GM19328 (cell line): ENCODE measurements around the gene OBSCN.

ENCODE experiments used
- ATAC-seq: cut with Tn5 transposase; IDR thresholded peaks from one replicate; pipeline ENCODE4 v1.9.1; 2021; ENCODE audit warnings: mild to moderate bottlenecking, moderate library complexity; ENCODE audit not compliant: unreplicated experiment

Gene OBSCN

GRCh38 chr1:228285661-228286504 is 78.0 kb downstream of the OBSCN start:
- ATAC-seq = no peak

- ATAC-seq = no peak
Measured at GRCh38 chr1:228286505-228287417, 78.9 kb downstream of the OBSCN start.

- no peak for ATAC-seq
Measured at GRCh38 chr1:228287541-228288425, 79.9 kb downstream of the OBSCN start.

- no peak for ATAC-seq
Measured at GRCh38 chr1:228288536-228289238, 80.8 kb downstream of the OBSCN start.

- ATAC-seq = no peak
Measured at GRCh38 chr1:228289239-228289849, 81.5 kb downstream of the OBSCN start.

GRCh38 chr1:228289996-228290881 is 82.4 kb downstream of the OBSCN start:
- no peak for ATAC-seq

GRCh38 chr1:228291906-228292608 is 84.2 kb downstream of the OBSCN start:
- no peak for ATAC-seq

- no peak for ATAC-seq
Measured at GRCh38 chr1:228292609-228292911, 84.7 kb downstream of the OBSCN start.

- ATAC-seq = no peak
Measured at GRCh38 chr1:228293393-228293792, 85.5 kb downstream of the OBSCN start.

GRCh38 chr1:228293816-228294500 is 86.1 kb downstream of the OBSCN start:
- ATAC-seq = no peak

GRCh38 chr1:228294717-228295116 is 86.9 kb downstream of the OBSCN start:
- ATAC-seq = no peak

GRCh38 chr1:228295201-228295600 is 87.4 kb downstream of the OBSCN start:
- no peak for ATAC-seq

- ATAC-seq = no peak
Measured at GRCh38 chr1:228295981-228296380, 88.1 kb downstream of the OBSCN start.

- no peak for ATAC-seq
Measured at GRCh38 chr1:228297242-228297641, 89.4 kb downstream of the OBSCN start.

- ATAC-seq = no peak
Measured at GRCh38 chr1:228297822-228298221, 90.0 kb downstream of the OBSCN start.

GRCh38 chr1:228298471-228298870 is 90.6 kb downstream of the OBSCN start:
- no peak for ATAC-seq

GRCh38 chr1:228299211-228299610 is 91.4 kb downstream of the OBSCN start:
- ATAC-seq = no peak

- no peak for ATAC-seq
Measured at GRCh38 chr1:228299901-228300300, 92.1 kb downstream of the OBSCN start.
